HFF-Myc (cell line): ENCODE data around the gene MTTP.

Experiments
- DNase-seq: peaks from one replicate; pipeline ENCODE4 v3.0.0-alpha.2; 2011; ENCODE audit warnings: low read depth; ENCODE audit errors: extremely low read depth
- H3K4me3 ChIP-seq: replicated peaks from 2 replicates; pipeline ENCODE4 v1.5.1; 2011; ENCODE audit warnings: low read depth, mild to moderate bottlenecking, control low read depth, low read length
- TF ChIP-seq, protein P1 (sequence below): IDR thresholded peaks from 2 replicates; pipeline ENCODE4 v1.5.1; 2012; ENCODE audit warnings: mild to moderate bottlenecking, low read depth, low read length, control low read depth; ENCODE audit errors: missing control alignments

Gene MTTP

DNA sequence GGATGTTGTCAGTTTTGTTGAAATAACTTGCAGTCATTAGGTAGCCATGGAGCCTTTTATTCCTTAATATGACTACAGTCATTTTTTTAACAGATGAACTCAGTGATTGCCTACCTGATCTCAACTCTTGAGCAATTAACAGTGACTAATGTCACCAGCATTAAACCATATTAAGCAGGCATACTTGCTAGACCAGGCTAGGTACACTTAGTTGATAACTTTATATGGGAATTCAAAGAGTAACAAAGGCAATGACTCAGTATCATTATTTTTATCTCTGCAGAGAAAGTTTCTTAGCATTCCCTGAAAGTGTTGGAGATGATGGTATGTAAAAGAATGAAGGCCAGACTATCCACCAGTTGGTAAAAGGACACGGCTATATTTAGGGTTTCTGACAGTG, 83.2 kb downstream of the MTTP start, which contains the start of gene C4orf54:
Gene C4orf54, minus strand, starts transcription at position 31 of the 400 bp plus-strand sequence. CDS start 3,180 bp downstream, outside the sequence.
- TF ChIP-seq, protein P1, sequence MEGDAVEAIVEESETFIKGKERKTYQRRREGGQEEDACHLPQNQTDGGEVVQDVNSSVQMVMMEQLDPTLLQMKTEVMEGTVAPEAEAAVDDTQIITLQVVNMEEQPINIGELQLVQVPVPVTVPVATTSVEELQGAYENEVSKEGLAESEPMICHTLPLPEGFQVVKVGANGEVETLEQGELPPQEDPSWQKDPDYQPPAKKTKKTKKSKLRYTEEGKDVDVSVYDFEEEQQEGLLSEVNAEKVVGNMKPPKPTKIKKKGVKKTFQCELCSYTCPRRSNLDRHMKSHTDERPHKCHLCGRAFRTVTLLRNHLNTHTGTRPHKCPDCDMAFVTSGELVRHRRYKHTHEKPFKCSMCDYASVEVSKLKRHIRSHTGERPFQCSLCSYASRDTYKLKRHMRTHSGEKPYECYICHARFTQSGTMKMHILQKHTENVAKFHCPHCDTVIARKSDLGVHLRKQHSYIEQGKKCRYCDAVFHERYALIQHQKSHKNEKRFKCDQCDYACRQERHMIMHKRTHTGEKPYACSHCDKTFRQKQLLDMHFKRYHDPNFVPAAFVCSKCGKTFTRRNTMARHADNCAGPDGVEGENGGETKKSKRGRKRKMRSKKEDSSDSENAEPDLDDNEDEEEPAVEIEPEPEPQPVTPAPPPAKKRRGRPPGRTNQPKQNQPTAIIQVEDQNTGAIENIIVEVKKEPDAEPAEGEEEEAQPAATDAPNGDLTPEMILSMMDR = no peak
- no peak within 1 kb of the TSS for H3K4me3 ChIP-seq
- DNase-seq = no peak

DNA sequence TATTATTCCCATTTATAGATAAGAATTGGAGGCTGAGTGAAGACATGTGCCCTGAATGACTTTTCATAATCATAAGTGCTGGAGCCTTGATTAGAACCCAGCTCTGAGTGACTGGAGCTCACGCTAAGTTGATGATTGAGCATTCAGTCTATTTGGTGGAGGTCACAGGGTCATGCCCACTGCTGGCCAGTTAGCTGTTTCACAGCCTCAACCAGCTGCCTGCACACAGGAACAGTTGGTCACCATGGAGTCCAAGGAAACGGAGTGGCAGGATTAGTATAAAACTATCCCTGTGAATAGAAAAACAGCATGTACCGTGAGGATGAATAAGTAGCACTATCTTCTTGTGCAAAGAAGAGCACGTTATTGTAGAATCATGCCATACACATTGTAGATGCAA, 84.0 kb downstream of the MTTP start:
- TF ChIP-seq, protein P1 = no peak

DNA sequence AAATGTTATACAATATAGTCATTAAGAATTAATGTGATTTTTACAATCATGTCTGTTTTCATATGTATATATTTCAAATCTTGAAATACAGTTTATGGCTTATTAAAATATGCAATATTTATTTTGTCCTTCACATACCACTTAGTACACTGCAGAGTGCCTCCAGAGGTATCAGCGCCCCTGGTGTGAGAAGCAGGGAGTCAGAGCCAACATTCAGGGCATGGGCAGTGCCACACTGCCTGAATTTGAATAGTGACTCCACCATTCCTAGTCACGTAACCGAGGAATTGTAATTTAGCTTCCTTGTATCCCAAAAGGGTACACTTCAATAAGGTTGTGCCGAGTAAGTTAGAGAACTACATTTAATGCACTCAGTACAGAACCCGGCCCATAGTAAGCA, 87.3 kb downstream of the MTTP start:
- TF ChIP-seq, protein P1 = no peak
- no peak for DNase-seq
- H3K4me3 ChIP-seq = no peak overlapping the region

More for the DNA sequence above, 84.0 kb downstream of the MTTP start:
- H3K4me3 ChIP-seq = no peak overlapping the region
- no peak for DNase-seq

GRCh38 chr4:99664716-99665115, 90.1 kb downstream of the MTTP start:
- DNase-seq = no peak
- TF ChIP-seq, protein P1 = no peak

GRCh38 chr4:99665983-99666382, 91.4 kb downstream of the MTTP start:
- no peak overlapping the region for H3K4me3 ChIP-seq
- no peak for DNase-seq
- TF ChIP-seq, protein P1 = no peak

More at GRCh38 chr4:99664716-99665115, 90.1 kb downstream of the MTTP start:
- H3K4me3 ChIP-seq = no peak overlapping the region

DNA sequence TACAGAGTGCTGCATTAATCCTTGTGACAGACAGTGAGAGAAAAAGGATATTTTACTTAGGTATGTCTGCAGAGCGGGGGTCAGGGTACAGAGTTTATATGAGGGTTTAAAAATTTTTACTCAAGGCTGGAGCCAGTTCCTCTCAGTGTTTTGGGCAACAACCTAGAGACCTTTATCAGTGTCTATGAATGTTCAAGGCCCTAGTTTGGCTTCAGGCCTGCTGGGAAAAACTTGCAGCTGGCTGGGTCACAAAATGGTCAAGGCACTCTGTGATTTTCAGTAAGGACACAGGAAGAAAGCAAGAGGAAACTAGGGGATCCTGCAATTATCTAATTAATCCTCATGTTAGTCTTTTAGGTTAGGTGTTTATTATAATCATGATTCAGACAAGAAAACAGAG, 93.8 kb downstream of the MTTP start:
- TF ChIP-seq, protein P1 = no peak
- DNase-seq = no peak
- H3K4me3 ChIP-seq = no peak overlapping the region

DNA sequence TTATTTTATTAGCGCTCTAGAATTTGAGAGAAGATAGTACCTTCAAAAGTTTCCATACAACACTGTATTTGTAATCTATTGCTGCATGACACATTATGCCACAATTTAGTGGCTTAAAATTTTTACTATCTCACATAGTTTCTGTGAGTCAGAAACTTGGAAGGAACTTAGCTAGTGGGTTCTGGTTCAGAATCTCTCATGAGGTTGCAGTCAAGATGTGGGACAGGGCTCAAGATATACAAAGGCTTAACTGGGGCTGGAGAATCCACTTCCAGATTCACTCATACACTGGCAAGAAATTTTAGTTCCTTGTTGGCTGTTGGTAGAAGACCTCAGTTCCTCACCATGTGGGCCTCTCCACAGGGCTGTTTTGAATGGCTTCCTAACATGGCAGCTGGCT, 94.5 kb downstream of the MTTP start:
- TF ChIP-seq, protein P1 = no peak
- no peak overlapping the region for H3K4me3 ChIP-seq
- no peak for DNase-seq
